GM21447 (cell line): Measurements from ENCODE around the gene PHOX2A.

Experiments
- ATAC-seq: cut with Tn5 transposase; IDR thresholded peaks from one replicate; pipeline ENCODE4 v1.9.1; 2021; ENCODE audit not compliant: unreplicated experiment

The PHOX2A gene

GRCh38 chr11:72189455-72190250 lies 54.3 kb downstream of the PHOX2A start:
- ATAC-seq, result no peak
